Right ventricle myocardium inferior (tissue), 1 donor: ENCODE measurements around the gene B3GAT3. TPM values are rescaled to one million over a fixed set of nuclear protein-coding genes. Genes with fewer than 3 reads are reported as not detected.
"Not testable (repeated sequence)": the region's sequence is repeated elsewhere in the genome, so short reads cannot be mapped to it uniquely, and the experiment has no call there.

Source experiments
- ATAC-seq: fragments of 200-7000 bp; cut with Tn5 transposase; one replicate; pipeline ENCODE4 v1.9.1; 2020; ENCODE audit warnings: mild to moderate bottlenecking, moderate library complexity
- DNase-seq: peaks from one replicate; pipeline ENCODE4 v3.0.0; 2021; ENCODE audit errors: missing footprints
- intact Hi-C: fragments of 100-400 bp; cut with DNase I; formaldehyde crosslinking; loops from one replicate; pipeline ENCODE4 v1.11.0; 2022
- total RNA-seq: library from RNA; stranded (reverse); fragmentation: NEBNext Ultra II Directional; extraction: Animal tissue kit (Norgen Biotek cat#: 25700); gene quantifications from one replicate; pipeline ENCODE4 v1.2.1, GENCODE V29; 2021
- donor health status: DM: no; HTN: yes; CAD: no; lungs with severe emphysema.

B3GAT3 gene
- total RNA-seq, 1 donor from 2014 or later: 12.8 TPM

GRCh38 chr11:62592146-62592815, 29.5 kb downstream of the B3GAT3 start:
- DNase-seq: no peak
- ATAC-seq: peak; percentile 6
- intact Hi-C loops: loop anchor here (10.0 kb wide), 1 partner anchor 113 kb away; the partner anchor contains the start of genes BSCL2 and GNG3

GRCh38 chr11:62591448-62592145, 30.2 kb downstream of the B3GAT3 start, which contains the start of gene TUT1:
TSS of gene TUT1 (minus strand) at chr11:62591523. CDS start at chr11:62591485, 38 bp downstream.
- intact Hi-C loops: loop anchor here (10.0 kb wide), 1 partner anchor 113 kb away; the partner anchor contains the start of genes BSCL2 and GNG3
- DNase-seq (peak; percentile 98), ATAC-seq (peak; percentile 96)

- no peak for ATAC-seq
- intact Hi-C loops: no loop called here
- DNase-seq: no peak
Observed at GRCh38 chr11:62588966-62589637, 32.7 kb downstream of the B3GAT3 start.

GRCh38 chr11:62585356-62585755, 36.4 kb downstream of the B3GAT3 start:
- DNase-seq, intact Hi-C loops, ATAC-seq: not testable (repeated sequence)

GRCh38 chr11:62581735-62582134, 40.1 kb downstream of the B3GAT3 start:
- intact Hi-C loops: not testable (repeated sequence)

GRCh38 chr11:62580959-62581715, 40.6 kb downstream of the B3GAT3 start:
- DNase-seq (no peak), ATAC-seq (no peak)
- intact Hi-C loops: no loop called here

More at GRCh38 chr11:62581735-62582134, 40.1 kb downstream of the B3GAT3 start:
- not testable (repeated sequence) for ATAC-seq, DNase-seq

GRCh38 chr11:62579252-62579651, 42.5 kb downstream of the B3GAT3 start:
- intact Hi-C loops: no loop called here
- DNase-seq (no peak), ATAC-seq (no peak)

- DNase-seq (no peak), ATAC-seq (no peak)
- intact Hi-C loops: no loop called here
Observed at GRCh38 chr11:62578541-62578940, 43.2 kb downstream of the B3GAT3 start.

- ATAC-seq: no peak
- no peak for DNase-seq
- intact Hi-C loops: no loop called here
Observed at GRCh38 chr11:62577046-62577714, 44.6 kb downstream of the B3GAT3 start.

GRCh38 chr11:62575837-62576236, 45.9 kb downstream of the B3GAT3 start:
- no peak for DNase-seq
- ATAC-seq: no peak
- intact Hi-C loops: no loop called here

GRCh38 chr11:62575156-62575555, 46.6 kb downstream of the B3GAT3 start:
- DNase-seq (peak; percentile 73), ATAC-seq (no peak)
- intact Hi-C loops: no loop called here

- peak; percentile 20 for ATAC-seq
- peak; percentile 82 for DNase-seq
- intact Hi-C loops: no loop called here
Observed at GRCh38 chr11:62574363-62575071, 47.3 kb downstream of the B3GAT3 start.

GRCh38 chr11:62573592-62574362, 48.0 kb downstream of the B3GAT3 start, which contains the start of gene EEF1G:
TSS of gene EEF1G (minus strand) at chr11:62573891. CDS start at chr11:62573842, 49 bp downstream.
- peak; percentile 98 for ATAC-seq
- DNase-seq: peak; percentile 98
- intact Hi-C loops: no loop called here

- DNase-seq: no peak
Observed at GRCh38 chr11:62573006-62573591, 48.7 kb downstream of the B3GAT3 start.

GRCh38 chr11:62572431-62572830, 49.4 kb downstream of the B3GAT3 start:
- intact Hi-C loops: no loop called here

More at GRCh38 chr11:62573006-62573591, 48.7 kb downstream of the B3GAT3 start:
- intact Hi-C loops: no loop called here
- no peak for ATAC-seq

GRCh38 chr11:62571493-62571892, 50.3 kb downstream of the B3GAT3 start:
- intact Hi-C loops, ATAC-seq, DNase-seq: not testable (repeated sequence)

More at GRCh38 chr11:62572431-62572830, 49.4 kb downstream of the B3GAT3 start:
- no peak for DNase-seq
- ATAC-seq: no peak
